SW 1271 (cell line): ENCODE data around the gene EEFSEC.

Experiments used
- DNase-seq, 2 experiments: peaks; one replicate each; lab custom pipeline; 2025; lab: John Stamatoyannopoulos, UW

The EEFSEC gene

GRCh38 chr3:128273109-128273840 is 120.0 kb downstream of the EEFSEC start:
- no peak for DNase-seq

- DNase-seq: no peak
These were observed 120.7 kb downstream of the EEFSEC start for GRCh38 chr3:128273841-128274573.

DNA sequence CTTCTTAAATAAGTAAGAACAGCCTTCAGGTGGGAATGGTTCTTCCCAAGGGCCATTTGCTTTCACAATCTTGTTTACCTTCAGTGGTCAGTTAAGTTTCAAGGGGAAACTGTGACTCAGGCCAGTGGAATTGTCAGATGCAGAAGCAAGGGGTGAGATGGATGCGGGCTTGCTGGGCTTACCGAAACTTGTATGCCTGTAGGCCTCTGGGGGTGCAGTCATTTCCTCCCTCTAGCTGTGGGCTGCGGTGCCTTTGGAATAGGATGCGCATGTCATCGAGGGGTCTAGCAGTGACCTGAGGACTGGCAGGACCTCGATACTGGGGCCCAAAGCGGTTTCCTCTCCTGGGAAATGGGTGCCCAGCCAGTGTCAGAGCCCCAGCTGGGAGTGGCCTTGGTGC is 121.6 kb downstream of the EEFSEC start:
- DNase-seq: no peak

DNA sequence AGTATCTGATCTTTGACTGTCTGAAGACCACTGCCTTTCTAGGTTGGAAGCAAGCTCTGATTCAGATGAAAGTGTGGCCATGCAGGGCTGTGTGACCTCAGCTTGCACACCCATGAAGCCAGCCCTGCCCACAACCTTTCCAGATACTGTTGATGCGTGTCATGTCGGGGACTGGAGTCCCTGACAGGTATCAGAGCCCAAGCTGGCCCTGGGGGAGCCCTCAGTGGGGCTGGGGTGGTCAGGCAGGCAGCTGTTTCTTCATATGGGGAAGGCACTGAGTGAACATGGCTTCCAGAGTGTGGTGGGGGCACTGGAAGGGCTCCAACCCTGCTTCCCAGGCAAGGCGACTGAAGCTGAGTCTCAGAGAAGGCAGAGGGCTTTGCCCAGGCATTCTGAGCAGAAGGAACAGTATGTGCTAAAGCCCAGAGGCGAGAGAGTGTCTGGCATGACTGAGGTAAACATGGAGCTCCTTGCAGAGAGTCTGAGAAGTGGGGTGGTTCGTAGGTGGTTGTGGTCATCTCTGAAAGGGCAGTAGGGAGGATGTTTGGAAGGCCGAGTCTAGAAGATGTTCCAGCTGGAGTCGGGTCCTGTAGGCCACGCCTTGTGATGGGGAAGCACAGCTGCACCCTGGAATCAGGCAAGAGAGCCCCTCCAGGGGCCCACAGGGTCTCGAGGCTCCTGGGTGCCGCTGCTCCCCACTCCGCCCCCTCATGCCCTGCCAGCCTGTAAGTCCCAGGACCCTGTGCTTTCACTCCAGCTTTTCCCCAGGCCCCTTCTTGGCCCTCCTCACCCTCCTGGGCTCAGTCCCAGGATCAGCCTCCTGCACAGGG is 122.2 kb downstream of the EEFSEC start:
- DNase-seq: no peak

GRCh38 chr3:128276146-128276435 is 122.8 kb downstream of the EEFSEC start:
- DNase-seq: no peak

DNA sequence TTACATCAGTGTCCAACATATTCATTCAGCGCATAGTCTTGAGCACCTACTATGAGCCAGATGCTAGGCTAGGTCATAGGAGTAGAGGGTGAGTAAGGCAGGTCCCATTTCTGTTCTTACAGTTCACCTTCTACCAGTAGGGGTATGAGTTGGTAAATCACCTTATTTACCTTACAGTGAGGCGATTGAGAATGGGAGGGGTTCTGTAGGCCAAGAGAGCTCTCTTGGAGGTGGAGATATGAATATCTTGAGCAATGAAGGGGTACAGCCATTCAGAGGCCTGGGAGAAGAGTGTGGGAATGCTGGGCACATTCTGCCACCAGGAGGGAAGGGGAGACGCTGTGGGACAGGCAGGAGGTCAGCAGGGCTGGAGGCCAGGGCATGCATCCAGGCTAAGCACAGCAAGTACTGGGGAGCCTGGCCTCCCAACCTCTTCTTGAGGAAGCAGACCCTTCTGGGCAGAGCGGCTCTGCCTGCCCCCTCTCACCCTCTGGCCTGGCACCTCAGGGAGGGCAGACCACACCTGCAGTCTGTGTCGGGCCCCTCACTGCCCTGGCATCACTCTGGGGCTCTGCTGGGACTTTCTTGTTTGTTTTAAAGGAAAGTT is 123.4 kb downstream of the EEFSEC start:
- DNase-seq: no peak

- no peak for DNase-seq
These were observed 124.2 kb downstream of the EEFSEC start for GRCh38 chr3:128277378-128278069.

GRCh38 chr3:128278130-128278529 is 124.8 kb downstream of the EEFSEC start:
- DNase-seq: no peak

- DNase-seq: no peak
These were observed 125.7 kb downstream of the EEFSEC start for GRCh38 chr3:128278761-128279600.

- DNase-seq: no peak
These were observed 126.3 kb downstream of the EEFSEC start for GRCh38 chr3:128279601-128279880.

- no peak for DNase-seq
These were observed 127.3 kb downstream of the EEFSEC start for GRCh38 chr3:128280481-128281052.

- DNase-seq: no peak
These were observed 127.8 kb downstream of the EEFSEC start for GRCh38 chr3:128281056-128281455.

DNA sequence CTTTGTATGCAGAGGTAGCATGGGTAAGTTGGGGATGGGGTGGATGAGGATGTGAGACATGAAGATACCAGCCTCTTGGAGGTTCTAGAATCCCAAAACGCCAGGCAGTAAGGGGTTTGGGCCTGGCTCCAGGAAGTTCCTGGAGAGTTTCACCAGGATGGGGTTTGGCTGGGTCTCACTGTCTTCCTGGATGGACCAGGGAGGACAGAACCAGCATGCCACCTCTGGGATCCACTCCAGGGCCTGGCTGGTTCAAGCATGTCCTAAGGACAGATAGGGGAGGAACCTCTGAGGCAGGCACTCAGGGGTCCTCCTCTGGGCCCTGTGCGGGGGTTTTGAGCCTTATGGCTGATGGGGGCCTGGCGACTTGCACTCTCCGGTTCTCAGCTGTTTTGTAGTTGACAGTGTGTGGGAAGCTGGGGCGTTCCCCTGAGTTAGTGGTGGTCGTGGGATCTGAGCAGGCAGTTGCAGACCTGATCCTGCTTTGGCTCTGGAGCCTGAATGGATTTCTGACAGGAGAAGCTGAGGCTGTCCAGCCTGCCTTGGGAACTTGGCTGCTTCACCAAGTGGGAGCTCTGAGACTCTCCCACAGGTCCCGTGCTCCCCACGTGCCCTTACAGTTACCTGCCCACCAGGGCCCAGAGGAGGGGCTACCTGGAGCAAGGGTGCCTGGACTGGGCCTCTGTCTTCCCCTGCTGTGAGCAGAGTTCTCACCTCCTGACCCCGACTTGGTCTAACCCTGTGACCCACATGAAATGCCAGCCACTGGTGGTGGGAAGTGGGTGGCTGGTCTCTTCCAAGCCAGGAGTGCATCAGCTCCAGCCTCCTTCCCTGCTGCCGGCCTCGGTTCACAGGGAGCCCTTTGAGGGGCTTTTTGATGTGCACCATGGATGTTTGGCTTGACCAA is 128.4 kb downstream of the EEFSEC start:
- no peak for DNase-seq

DNA sequence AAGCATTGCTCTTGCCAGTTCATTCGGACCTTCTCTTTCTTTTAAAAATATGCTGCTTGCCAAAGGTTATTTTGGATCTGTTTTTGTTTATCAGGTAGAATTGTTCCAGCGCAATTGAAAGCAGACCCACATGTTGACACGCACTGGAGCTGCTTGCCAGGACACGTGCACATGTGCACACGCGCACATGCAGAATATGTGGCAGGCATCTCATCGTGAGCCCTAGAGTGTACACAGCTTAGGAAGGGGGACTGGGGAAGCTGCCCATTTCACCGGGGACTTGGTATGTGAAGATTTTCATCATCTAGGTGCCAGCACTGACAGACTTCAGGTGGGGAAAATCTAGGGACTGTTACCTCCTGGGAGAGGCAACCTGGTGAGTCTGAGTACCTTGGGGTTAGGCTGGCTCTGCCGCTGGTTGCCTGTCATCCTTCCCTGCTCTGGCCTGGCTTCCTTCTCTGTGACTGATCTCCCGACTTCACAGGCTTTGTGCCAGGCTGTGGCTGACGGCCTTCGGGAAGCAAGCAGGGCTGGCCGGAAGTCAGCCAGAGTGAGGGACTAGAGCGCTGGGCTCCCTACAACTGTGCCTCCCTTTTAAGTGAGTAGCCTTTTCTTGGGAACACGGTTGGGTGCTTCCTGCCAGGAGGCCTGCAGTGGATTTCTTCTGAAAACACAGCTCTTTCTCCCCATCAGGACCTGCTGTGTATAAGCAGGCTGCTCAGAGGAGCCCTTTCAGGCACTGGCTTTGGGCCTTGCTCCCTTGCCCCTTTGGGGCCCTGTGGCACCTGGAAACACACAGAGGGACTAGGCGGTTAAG is 129.3 kb downstream of the EEFSEC start:
- DNase-seq: no peak

DNA sequence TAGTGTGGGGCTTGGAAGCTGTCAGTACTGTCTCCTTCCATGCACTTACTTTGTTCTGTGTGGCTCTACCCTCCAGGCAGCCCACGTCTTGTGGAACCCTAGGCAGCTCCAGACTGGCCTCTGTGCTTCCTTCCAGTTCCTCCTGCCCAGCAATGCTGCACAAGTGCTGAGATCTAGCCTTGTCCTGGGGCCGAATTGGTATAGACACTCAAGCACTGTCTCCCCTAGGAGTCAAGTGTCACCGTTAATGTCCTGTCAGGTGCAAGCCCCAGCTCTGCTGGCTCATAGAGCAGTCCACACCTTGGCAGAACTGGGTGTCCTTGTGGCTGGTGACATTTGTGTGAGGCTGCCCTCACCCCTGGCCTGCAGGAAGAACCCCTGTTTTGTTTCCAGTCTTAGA is 130.1 kb downstream of the EEFSEC start:
- DNase-seq: no peak

DNA sequence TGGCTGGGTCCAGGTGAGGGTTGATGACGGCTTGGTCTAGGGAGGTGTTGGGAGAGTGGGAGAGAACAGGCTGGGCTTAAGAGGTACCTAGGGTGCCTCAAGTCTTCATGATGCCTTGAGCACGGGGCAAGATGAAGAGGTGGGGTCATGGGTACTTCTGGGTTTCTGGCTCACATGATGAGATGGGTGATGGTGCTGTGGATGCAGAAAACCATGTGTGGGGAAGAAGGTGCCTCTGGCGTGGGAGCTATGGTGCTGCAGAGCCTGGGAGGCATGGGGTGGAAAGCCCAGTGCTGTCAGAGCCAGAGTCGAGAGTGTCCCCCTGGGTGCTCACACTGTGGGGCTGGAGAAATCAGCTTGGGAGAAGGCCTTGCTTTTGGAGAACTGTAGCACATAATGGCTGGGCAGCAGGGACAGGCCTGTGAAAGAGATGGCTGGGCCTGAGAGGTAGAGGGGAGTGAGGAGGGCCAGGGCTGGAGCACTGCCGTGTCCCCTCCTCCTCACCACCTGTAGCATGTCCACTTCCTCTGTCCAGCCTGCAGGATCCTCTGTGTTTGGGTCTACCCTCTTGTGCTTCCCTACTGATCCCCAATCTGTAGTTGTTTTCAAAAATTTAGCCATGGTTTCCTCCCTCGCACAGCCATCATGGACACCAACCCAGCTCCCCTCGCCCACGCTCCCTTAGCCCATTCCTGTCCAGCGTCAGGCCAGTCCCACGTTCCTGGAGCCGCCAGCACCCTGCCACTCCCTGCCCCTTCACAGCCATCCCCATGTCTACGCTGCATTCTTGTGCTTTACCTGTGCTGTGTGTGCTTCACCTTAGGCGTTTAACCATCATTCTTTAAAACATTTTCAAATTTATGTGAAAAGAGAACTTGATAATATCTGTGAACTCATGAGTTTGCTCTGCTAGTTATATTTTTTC is 132.0 kb downstream of the EEFSEC start:
- DNase-seq: no peak

- no peak for DNase-seq
These were observed 132.7 kb downstream of the EEFSEC start for GRCh38 chr3:128285967-128286321.

- DNase-seq: no peak
These were observed 133.4 kb downstream of the EEFSEC start for GRCh38 chr3:128286691-128287090.
